ENCODE results near the gene OR10R2.
A peak's percentile ranks its signal among the peaks of the same experiment; 100 is the strongest.
"Not testable (repeated sequence)": the region's sequence is repeated elsewhere in the genome, so short reads cannot be mapped to it uniquely, and the experiment has no call there.

Gene OR10R2

GRCh38 chr1:158471920-158472319 lies at the start of gene OR10R2:
Gene OR10R2, plus strand, starts transcription at chr1:158472220. Its CDS starts 106 bp downstream, at chr1:158472326.
- DNase-seq, result no peak

GRCh38 chr1:158425027-158425426 lies 47.0 kb upstream of the OR10R2 start:
- no peak for DNase-seq

- DNase-seq, result no peak
These were observed 45.9 kb upstream of the OR10R2 start, which contains the start of gene OR10K2 for GRCh38 chr1:158426137-158426536. Gene OR10K2, minus strand, starts transcription at chr1:158426237. Its CDS starts 5,371 bp downstream, at chr1:158420866.

- not testable (repeated sequence) for DNase-seq
These were observed 41.9 kb upstream of the OR10R2 start for GRCh38 chr1:158430163-158430562.

GRCh38 chr1:158434741-158435140 lies 37.3 kb upstream of the OR10R2 start:
- DNase-seq, result no peak

GRCh38 chr1:158445376-158445775 lies 26.6 kb upstream of the OR10R2 start:
- no peak for DNase-seq

GRCh38 chr1:158454537-158454936 lies 17.5 kb upstream of the OR10R2 start:
- no peak for DNase-seq

- no peak for DNase-seq
These were observed 14.8 kb upstream of the OR10R2 start for GRCh38 chr1:158457246-158457645.

GRCh38 chr1:158458263-158458662 lies 13.8 kb upstream of the OR10R2 start:
- DNase-seq, result no peak

GRCh38 chr1:158461534-158461933 lies 10.5 kb upstream of the OR10R2 start, which contains the start of gene OR10K1:
Gene OR10K1, plus strand, starts transcription at chr1:158461834. Its CDS starts 3,728 bp downstream, at chr1:158465562.
- DNase-seq, result no peak

- no peak for DNase-seq
These were observed 13.4 kb downstream of the OR10R2 start for GRCh38 chr1:158485455-158485854.

- DNase-seq, result no peak
These were observed 19.3 kb downstream of the OR10R2 start for GRCh38 chr1:158491316-158491715.

- no peak for DNase-seq
These were observed 21.0 kb downstream of the OR10R2 start for GRCh38 chr1:158493054-158493453.

GRCh38 chr1:158494796-158495195 lies 22.8 kb downstream of the OR10R2 start:
- DNase-seq, result no peak

GRCh38 chr1:158496374-158496773 lies 24.4 kb downstream of the OR10R2 start:
- DNase-seq, result no peak

GRCh38 chr1:158506369-158506987 lies 34.5 kb downstream of the OR10R2 start:
- peak; percentile 32 for DNase-seq

GRCh38 chr1:158507511-158507910 lies 35.5 kb downstream of the OR10R2 start:
- DNase-seq, result no peak

GRCh38 chr1:158509471-158510156 lies 37.6 kb downstream of the OR10R2 start:
- no peak for DNase-seq

- no peak for DNase-seq
These were observed 44.9 kb downstream of the OR10R2 start for GRCh38 chr1:158516966-158517365.

GRCh38 chr1:158520021-158520420 lies 48.0 kb downstream of the OR10R2 start:
- no peak for DNase-seq

GRCh38 chr1:158520955-158521665 lies 49.1 kb downstream of the OR10R2 start:
- DNase-seq, result no peak

GRCh38 chr1:158521666-158522058 lies 49.6 kb downstream of the OR10R2 start:
- DNase-seq, result no peak

- no peak for DNase-seq
These were observed 55.3 kb downstream of the OR10R2 start for GRCh38 chr1:158527190-158527815.

All from stimulated activated CD4-positive, alpha-beta T cell treated with anti-CD3 and anti-CD28 coated beads, Interleukin-1b, Interleukin-23, amount 100 ng/mL, for 48 hours (primary cell).